Transverse colon (tissue), 3 donors: ENCODE results near the gene NFKBIZ.
A peak's percentile ranks its signal among the peaks of the same experiment; 100 is the strongest.

Experiments
- POLR2A ChIP-seq: fragments of 450-650 bp; IDR thresholded peaks from one replicate; pipeline ENCODE4 v1.6.1; 2016; ENCODE audit warnings: antibody characterized with exemption, mild to moderate bottlenecking, moderate library complexity
- TF ChIP-seq, protein P1 (sequence below), 5 experiments: fragments of 200-600 bp in 3 of 5; fragments of 450-650 bp in 2 of 5; sonication (generic) in 3 of 5; IDR thresholded peaks; 1 replicate in 2 of 5; 2 replicates in 3 of 5; pipeline ENCODE4 v1.5.1; 2016 to 2017; ENCODE audit warnings: antibody characterized with exemption in 5 of 5, inconsistent platforms in 3 of 5, mild to moderate bottlenecking in 2 of 5, moderate library complexity in 1 of 5

DNA sequence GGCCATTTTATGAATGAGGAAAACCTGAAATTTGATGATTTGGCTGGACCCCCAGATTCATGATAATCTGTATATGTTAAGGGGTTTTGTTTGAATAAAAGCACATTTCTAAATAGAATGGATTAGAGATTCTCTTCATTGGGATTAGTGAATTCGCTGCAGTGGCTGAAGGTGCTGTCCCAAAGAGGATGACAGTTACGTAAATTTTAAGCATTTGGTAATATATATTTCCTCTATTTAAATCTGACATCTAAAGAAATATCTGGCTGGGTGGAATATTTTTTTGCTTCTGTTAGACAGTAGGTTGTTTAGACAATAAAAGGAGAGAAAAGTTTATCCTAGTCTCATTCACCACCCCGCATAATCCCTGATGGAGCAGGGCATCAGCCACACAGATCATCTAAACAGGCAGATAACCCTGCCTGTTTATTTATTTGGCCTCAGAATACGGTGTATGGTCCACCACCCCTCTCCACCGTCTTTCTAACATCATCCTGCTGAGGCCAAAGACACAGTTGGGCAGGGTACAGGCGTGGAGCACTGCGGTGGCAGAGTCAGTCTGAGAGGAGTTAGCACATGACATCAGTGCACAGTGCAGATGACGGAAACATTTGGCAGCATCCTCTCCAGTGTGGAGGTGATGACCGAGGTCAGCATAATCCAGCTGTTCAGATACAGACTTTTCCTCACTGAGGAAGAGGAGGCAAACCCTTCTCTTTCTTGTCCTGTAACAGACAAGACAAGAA is 20.4 kb upstream of the NFKBIZ start:
- TF ChIP-seq, protein P1, sequence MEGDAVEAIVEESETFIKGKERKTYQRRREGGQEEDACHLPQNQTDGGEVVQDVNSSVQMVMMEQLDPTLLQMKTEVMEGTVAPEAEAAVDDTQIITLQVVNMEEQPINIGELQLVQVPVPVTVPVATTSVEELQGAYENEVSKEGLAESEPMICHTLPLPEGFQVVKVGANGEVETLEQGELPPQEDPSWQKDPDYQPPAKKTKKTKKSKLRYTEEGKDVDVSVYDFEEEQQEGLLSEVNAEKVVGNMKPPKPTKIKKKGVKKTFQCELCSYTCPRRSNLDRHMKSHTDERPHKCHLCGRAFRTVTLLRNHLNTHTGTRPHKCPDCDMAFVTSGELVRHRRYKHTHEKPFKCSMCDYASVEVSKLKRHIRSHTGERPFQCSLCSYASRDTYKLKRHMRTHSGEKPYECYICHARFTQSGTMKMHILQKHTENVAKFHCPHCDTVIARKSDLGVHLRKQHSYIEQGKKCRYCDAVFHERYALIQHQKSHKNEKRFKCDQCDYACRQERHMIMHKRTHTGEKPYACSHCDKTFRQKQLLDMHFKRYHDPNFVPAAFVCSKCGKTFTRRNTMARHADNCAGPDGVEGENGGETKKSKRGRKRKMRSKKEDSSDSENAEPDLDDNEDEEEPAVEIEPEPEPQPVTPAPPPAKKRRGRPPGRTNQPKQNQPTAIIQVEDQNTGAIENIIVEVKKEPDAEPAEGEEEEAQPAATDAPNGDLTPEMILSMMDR (IDR thresholded peaks at IDR 0.05): no peak
- peak; percentile 34 for TF ChIP-seq POLR2A
